Measurements from ENCODE around the gene CFAP410. TPM values are rescaled to one million over a fixed set of nuclear protein-coding genes. Genes with fewer than 3 reads are reported as not detected.

Gene CFAP410
- total RNA-seq, 4 donors from 2014 or later, result 10.6 to 23.0 (median 20.0) TPM

GRCh38 chr21:44370786-44371410 lies 31.7 kb upstream of the CFAP410 start:
- H3K27ac ChIP-seq, result no peak overlapping the region
- TF ChIP-seq, protein P1, sequence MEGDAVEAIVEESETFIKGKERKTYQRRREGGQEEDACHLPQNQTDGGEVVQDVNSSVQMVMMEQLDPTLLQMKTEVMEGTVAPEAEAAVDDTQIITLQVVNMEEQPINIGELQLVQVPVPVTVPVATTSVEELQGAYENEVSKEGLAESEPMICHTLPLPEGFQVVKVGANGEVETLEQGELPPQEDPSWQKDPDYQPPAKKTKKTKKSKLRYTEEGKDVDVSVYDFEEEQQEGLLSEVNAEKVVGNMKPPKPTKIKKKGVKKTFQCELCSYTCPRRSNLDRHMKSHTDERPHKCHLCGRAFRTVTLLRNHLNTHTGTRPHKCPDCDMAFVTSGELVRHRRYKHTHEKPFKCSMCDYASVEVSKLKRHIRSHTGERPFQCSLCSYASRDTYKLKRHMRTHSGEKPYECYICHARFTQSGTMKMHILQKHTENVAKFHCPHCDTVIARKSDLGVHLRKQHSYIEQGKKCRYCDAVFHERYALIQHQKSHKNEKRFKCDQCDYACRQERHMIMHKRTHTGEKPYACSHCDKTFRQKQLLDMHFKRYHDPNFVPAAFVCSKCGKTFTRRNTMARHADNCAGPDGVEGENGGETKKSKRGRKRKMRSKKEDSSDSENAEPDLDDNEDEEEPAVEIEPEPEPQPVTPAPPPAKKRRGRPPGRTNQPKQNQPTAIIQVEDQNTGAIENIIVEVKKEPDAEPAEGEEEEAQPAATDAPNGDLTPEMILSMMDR (IDR thresholded peaks at IDR 0.05 in 4 of 5, conservative IDR thresholded peaks at IDR 0.05 in 1 of 5), result no peak
- no peak for TF ChIP-seq POLR2A (IDR thresholded peaks at IDR 0.05)
- no peak overlapping the region for H3K4me3 ChIP-seq
- intact Hi-C loops (cut with DNase I; ENCODE audit: low total_unique reads) (loop anchor here (10.0 kb wide), 1 partner anchor 56 kb away; no protein-coding TSS in a partner anchor), in situ Hi-C loops (cut with MboI; ENCODE audit: low sequenced_read_pairs in 4 of 4) (no loop called here)
- no peak for ATAC-seq
- DNase-seq, result no peak
- H3K4me1 ChIP-seq, result no peaks in the 10 kb centered on the region
- no peaks in the 10 kb centered on the region for H3K9me3 ChIP-seq
- peaks cover 17 to 28% (median 27%) of the 10 kb centered on the region in 3 donors for H3K27me3 ChIP-seq
- H3K36me3 ChIP-seq, result no peaks in the 10 kb centered on the region

DNA sequence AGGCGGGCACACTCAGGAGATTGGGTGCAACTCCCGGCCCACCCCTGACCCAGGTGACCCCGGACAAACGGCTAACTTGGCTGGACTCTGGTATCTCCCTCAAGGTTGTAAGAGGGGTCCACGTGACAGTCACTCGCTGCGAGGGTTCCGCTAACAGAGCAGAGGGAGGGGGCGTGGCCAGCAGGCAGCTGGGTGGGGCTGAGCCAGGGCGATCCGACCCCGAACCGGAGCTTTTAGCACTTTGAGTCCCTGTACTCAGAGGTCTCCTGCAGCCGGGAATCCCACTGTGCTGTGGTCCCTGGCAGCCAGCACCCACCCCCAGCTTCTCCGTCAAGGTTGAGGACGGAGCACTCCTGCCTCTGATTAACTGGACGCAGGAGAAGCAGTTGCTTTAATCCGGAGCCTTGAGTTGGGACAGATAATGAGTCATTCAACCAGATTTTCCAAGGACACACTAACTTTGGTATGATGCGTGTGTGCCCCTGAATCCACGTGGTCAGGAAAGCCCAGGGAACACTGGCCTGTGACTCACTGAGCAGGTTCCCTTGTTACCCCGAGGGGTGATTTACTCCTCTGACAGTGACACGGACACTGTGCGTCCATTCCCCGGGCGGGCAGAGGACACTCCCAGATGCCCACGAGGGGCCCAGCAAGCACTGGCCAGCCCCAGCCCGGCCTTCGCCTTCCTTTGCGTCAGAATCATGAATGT lies 31.0 kb upstream of the CFAP410 start:
- TF ChIP-seq POLR2A (IDR thresholded peaks at IDR 0.05), result no peak
- TF ChIP-seq, protein P1 (IDR thresholded peaks at IDR 0.05 in 4 of 5, conservative IDR thresholded peaks at IDR 0.05 in 1 of 5), result no peak
- DNase-seq (no peak), ATAC-seq (no peak)
- Histone ChIP-seq H3K9me3 (no peaks in the 10 kb centered on the region), H3K4me1 (no peaks in the 10 kb centered on the region), H3K36me3 (no peaks in the 10 kb centered on the region), H3K4me3 (no peak overlapping the region), H3K27me3 (peaks cover 17 to 25% (median 21%) of the 10 kb centered on the region in 3 donors), H3K27ac (no peak overlapping the region)
- intact Hi-C loops (cut with DNase I; ENCODE audit: low total_unique reads) (loop anchor here (10.0 kb wide), 1 partner anchor 55 kb away; no protein-coding TSS in a partner anchor), in situ Hi-C loops (cut with MboI; ENCODE audit: low sequenced_read_pairs in 4 of 4) (no loop called here)

GRCh38 chr21:44368711-44369446 lies 29.7 kb upstream of the CFAP410 start:
- no peak overlapping the region for H3K27ac ChIP-seq
- peaks cover 17 to 22% (median 21%) of the 10 kb centered on the region in 3 donors for H3K27me3 ChIP-seq
- ATAC-seq (no peak), DNase-seq (no peak)
- no peaks in the 10 kb centered on the region for H3K36me3 ChIP-seq
- no peaks in the 10 kb centered on the region for H3K9me3 ChIP-seq
- H3K4me3 ChIP-seq, result no peak overlapping the region
- intact Hi-C loops (cut with DNase I; ENCODE audit: low total_unique reads), result no loop called here
- in situ Hi-C loops (cut with MboI; ENCODE audit: low sequenced_read_pairs in 4 of 4), result no loop called here
- H3K4me1 ChIP-seq, result no peaks in the 10 kb centered on the region
- no peak for TF ChIP-seq POLR2A (IDR thresholded peaks at IDR 0.05)
- TF ChIP-seq, protein P1 (IDR thresholded peaks at IDR 0.05 in 4 of 5, conservative IDR thresholded peaks at IDR 0.05 in 1 of 5), result no peak

DNA sequence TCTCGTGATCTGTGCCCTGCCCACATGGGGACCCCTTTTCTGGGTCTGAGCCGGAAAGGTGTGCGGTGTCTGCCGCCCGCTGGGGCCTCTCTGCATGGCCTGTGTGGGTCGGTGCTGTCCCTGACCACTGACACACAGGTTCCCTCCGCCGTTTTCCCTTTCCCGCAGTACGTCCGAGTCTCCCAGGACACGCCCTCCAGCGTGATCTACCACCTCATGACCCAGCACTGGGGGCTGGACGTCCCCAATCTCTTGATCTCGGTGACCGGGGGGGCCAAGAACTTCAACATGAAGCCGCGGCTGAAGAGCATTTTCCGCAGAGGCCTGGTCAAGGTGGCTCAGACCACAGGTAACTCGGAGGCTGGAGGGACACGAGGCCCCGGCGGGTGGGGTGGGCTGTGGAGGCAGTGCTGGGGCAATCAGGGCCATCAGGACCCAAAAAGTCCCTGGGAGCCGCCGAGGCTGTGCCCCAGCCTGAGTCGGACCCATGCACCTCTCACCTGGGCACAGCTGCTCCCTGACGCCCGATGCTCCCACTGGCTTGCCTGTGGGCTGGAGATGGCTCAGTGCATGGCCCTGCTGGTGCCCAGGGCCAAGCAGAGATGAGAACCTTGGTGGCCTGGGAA lies 27.5 kb upstream of the CFAP410 start:
- intact Hi-C loops (cut with DNase I; ENCODE audit: low total_unique reads), result no loop called here
- H3K4me1 ChIP-seq, result no peaks in the 10 kb centered on the region
- no peaks in the 10 kb centered on the region for H3K9me3 ChIP-seq
- no peak overlapping the region for H3K4me3 ChIP-seq
- H3K36me3 ChIP-seq, result no peaks in the 10 kb centered on the region
- H3K27me3 ChIP-seq, result peaks cover 17 to 28% (median 21%) of the 10 kb centered on the region in 3 donors
- H3K27ac ChIP-seq, result no peak overlapping the region
- no peak for ATAC-seq
- DNase-seq, result no peak
- in situ Hi-C loops (cut with MboI; ENCODE audit: low sequenced_read_pairs in 4 of 4), result no loop called here
- TF ChIP-seq POLR2A (IDR thresholded peaks at IDR 0.05), result no peak
- TF ChIP-seq, protein P1 (IDR thresholded peaks at IDR 0.05 in 4 of 5, conservative IDR thresholded peaks at IDR 0.05 in 1 of 5), result no peak
